Ascending aorta (tissue), 1 donor: Measurements from ENCODE around the gene TMPRSS2. TPM values are rescaled to one million over a fixed set of nuclear protein-coding genes. Genes with fewer than 3 reads are reported as not detected.

Experiments used
- total RNA-seq: library from RNA; depleted of rRNA; stranded (reverse); fragments of >200 nt; gene quantifications from one replicate; pipeline ENCODE4 v1.1.0, GENCODE V29; 2016

Gene TMPRSS2
- total RNA-seq, 1 donor from 2014 or later, result not detected

Other genes with a start within 250 kb of the TMPRSS2 start
- not detected for gene FAM3B, start 191.4 kb downstream of the TMPRSS2 start, total RNA-seq
- 9.7 TPM for gene MX2, start 146.1 kb downstream of the TMPRSS2 start, total RNA-seq
- 82.5 TPM for gene MX1, start 81.9 kb downstream of the TMPRSS2 start, total RNA-seq